Measurements from ENCODE around the gene PRCC.

Gene PRCC

DNA sequence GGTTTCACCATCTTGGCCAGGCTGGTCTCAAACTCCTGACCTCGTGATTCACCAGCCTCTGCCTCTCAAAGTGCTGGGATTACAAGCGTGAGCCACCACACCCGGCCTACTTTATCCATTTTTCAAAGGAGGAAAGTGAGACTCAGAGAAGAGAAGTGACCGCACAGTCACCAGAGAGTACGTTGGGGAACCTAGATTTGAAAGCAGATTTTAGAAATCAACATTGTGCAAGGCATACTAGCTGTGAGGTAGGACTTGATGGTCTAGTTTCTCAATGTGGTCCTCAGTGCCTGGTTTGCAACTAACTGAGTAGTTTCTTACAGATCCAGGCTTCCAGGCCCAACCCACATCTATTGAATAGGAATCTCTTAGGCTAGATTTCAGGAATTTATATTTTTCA is 1.7 kb upstream of the PRCC start:
- DNase-seq: no peak

- no peak for DNase-seq
These were observed 836 bp upstream of the PRCC start for GRCh38 chr1:156766298-156767100.

DNA sequence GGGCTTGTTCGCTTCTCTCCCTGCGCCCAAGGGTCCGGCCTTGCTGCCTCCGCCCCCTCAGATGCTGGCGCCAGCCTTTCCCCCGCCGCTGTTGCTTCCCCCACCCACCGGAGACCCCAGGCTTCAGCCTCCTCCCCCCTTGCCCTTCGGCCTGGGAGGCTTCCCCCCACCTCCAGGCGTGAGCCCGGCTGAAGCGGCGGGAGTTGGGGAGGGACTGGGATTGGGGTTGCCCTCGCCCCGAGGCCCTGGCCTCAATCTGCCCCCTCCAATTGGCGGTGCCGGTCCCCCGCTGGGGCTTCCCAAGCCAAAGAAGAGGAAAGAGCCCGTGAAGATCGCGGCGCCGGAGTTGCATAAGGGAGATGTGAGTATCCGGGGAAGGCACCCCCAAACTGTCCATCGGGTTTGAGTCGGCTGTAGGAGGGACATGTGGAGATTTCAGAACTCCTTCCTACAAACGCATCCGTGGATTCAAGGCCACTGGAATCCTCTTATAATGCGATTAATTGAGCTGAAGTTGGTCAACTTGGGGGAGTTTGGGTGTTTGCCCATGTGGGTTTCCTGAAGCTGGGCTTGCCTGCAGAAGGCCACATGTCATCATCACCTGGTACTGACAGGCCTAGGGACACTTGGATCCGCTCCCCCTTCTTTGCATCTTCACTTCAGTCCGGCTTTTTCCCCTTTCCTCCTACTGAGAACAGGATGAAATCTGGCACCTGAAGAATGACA is 707 bp downstream of the PRCC start:
- DNase-seq: no peak

DNA sequence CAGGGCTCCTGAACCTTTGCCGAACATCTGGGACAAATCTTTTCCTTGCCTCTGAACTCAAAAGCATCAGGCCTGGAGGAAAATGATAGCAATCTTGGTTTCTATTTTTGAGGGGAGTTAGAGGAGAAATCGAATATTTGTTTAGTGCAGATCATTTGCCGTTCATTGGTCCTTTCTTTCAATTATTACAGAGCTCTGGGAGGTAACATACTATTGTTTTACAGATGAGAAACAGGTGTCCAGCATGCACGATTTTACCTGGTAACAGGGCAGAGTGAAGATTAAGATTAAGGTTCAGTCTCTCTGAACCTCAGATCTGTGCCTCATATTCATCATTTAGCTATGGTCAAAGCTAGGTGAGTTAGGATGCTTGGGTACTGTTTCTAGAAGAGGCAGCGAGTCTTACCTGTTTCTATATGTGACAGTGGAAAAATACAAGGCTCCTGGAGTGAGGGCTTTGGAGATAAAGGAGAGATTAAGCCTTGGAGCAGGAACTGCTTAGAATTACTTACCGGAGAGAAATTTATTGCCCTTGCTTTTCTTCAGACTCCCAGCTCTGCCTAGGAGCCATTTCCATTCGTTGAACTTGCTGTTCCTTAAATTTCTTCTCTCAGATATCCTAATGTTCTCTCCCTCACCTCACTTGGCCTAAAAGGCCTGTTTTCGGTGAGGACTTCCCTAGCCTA is 1.4 kb downstream of the PRCC start:
- no peak for DNase-seq

DNA sequence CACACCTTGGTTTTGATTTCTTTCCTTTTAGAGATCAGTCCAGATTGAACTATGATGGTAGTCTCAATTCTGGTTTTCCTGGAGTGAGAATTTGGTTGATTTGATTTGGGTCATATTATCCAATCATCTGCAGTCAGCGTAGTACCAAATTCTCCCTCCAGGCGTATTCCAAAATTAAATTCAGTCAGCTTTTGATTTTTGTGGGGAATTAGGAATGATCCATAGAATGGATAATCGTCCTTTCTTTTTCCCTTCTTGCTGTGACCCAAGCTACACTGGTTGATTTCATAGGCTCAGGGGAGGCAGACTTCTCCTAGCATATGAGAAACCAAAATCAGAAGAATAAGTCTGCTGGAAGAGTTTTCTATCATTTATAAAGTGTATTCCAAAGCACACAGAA is 4.9 kb downstream of the PRCC start:
- DNase-seq: no peak

GRCh38 chr1:156772728-156773497 is 5.6 kb downstream of the PRCC start:
- DNase-seq: no peak

GRCh38 chr1:156773607-156774006 is 6.3 kb downstream of the PRCC start:
- DNase-seq: no peak

- peak; percentile 28 to 42 for DNase-seq
These were observed 8.5 kb downstream of the PRCC start for GRCh38 chr1:156775799-156776198.

- DNase-seq: no peak
These were observed 9.6 kb downstream of the PRCC start for GRCh38 chr1:156776942-156777341.

DNA sequence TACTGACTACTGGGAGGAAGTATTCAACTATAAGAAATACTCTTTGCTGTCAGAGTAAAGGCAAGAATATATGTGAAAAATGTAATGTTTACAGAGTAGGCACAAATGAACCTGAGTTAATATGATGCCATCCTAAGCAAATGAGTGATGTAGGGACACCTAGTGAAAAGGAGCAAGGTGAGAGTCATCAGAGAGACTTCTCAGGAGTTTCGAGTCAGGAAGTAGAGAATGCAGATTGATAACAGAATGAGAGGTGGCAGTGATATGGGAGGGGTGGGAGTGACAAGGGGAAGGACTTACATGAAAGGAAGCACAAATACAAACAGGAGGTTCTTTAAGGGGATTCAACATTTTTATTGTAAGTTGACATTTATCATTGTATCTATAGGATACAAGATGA is 10.2 kb downstream of the PRCC start:
- no peak for DNase-seq

DNA sequence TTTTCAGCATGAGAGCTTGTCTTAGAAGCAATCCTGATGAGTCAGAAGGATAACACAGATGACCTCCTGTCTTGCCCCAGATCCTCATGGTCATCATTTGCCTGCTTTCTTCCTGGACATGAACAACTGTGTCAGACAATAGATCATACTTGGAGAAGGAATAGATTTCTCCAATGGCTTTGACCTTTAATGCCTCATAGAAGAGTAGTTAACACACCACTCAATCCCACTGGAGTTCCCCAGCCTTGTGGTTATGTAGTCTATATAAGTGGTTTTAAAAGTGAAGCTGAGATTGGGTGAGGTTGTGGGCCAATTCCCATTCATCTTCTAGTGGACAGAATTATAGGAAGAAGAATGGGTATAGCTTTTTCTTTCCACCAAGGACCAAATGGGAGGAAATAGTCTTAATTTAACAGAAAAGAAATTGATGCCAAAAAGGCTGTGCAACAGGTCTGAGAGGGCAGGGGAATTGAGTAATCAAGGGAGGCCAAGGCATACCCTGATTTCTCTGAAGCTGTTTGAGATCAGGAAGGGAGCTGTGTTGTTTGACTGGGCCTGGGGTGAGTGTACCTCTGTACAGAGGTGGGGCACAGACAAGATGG is 14.4 kb downstream of the PRCC start:
- DNase-seq: no peak

DNA sequence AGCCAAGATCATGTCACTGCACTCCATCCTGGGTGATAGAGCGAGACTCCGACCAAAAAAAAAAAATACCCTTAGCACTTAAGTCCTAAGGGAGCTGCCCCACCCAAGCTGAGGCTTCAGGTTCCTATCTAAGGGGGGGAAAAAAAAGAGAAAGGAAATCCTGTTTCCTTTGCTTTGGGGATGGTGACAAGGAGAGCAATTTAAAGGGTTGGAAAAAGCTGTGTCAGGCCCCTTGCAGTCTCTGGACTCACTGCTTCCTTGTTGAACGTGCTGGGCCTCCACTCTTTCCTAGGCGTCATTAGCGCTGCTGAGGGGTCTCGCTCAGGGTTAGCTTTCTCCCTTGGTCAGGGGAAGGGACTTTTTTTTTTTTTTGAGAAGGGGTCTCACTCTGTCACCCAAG is 18.1 kb downstream of the PRCC start:
- DNase-seq: no peak

- DNase-seq: no peak
These were observed 19.3 kb downstream of the PRCC start for GRCh38 chr1:156786640-156787039.

DNA sequence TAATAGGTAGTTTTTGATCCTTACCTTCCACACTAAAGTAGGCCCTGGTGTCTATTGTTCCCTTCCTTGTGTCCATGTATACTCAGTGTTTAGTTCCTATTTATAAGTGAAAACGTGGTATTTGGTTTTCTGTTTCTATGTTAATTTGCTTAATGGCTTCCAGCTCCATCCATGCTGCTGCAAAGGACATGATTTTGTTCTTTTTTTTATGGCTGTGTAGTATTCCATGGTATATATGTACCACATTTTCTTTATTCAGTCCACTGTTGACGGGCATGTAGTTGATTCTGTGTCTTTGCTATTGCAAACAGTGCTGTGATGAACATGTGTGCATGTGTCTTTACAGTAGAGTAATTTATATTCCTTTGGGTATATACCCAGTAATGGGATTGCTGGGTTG is 20.8 kb downstream of the PRCC start:
- no peak for DNase-seq

DNA sequence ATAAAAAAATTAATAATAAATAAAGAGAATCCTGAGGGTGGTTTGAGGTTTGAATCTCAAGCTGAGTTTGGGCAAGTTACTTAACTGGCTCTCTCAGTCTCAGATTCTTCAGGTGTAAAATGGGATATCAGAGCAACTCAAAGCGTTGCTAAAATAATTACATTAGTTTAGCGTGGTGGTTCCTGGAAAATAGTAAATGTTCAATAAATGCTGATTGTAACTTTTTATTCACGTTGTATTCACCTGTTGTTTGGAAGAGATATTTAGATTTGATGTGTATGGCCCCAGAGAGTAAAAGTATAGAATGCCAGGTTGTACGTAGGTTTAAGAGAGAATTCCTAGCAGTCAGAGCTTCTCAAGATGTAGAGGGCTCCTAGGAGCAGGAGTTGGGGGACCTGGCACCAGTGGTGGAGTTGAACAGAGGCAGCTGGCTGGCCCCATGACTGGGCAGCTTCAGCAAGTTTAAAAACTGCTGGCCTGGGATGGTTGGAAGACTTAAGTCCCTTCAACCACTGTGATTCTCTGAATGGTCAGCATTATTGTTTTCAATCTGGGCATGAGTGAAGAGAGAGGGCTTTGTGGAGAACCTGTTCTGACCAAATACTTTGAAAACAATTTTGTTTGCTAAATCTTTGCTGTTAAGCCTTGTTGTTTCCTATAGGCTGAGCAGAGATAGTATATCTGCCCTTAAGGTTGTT is 22.4 kb downstream of the PRCC start:
- no peak for DNase-seq

DNA sequence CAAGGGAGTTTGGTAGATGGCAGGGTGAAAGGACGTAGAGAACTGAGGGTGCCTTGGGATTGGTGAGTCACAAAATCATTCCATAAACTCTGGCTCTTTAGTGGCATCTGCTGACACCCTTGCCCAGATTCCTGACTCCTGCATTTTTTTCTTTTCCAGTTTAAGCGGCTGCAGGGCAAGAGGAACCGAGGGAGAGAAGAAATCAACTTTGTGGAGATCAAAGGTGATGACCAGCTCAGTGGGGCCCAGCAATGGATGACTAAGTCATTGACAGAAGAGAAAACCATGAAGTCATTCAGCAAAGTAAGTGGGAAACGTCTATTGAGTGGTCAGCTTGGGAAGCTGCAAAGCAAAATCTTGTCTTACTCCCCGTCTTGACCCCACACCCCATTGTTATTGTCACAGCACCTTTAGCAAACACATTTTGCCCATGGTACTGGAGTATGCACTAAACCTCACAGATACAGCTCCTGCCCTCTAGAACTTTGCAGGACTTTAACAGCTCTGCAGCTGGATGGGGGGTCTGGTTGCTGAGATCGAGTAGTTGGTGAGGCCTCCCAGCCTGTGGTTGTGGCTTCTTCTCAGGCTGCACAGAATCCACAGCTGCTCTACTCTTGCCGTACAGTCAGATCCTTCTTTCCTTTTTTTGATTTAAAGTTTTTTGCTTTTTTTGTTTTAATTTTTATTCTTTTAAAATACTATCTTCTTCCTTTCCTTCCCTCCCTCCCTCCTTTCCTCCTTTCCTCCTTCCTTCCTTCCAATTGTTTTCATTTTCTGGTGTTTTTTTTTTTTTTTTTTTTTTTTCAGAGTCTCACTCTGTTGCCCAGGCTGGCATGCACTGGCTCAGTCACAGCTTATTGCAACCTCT is 27.4 kb downstream of the PRCC start:
- no peak for DNase-seq

GRCh38 chr1:156795374-156795733 is 28.0 kb downstream of the PRCC start:
- DNase-seq: no peak

- DNase-seq: no peak
These were observed 28.5 kb downstream of the PRCC start for GRCh38 chr1:156795787-156796186.

DNA sequence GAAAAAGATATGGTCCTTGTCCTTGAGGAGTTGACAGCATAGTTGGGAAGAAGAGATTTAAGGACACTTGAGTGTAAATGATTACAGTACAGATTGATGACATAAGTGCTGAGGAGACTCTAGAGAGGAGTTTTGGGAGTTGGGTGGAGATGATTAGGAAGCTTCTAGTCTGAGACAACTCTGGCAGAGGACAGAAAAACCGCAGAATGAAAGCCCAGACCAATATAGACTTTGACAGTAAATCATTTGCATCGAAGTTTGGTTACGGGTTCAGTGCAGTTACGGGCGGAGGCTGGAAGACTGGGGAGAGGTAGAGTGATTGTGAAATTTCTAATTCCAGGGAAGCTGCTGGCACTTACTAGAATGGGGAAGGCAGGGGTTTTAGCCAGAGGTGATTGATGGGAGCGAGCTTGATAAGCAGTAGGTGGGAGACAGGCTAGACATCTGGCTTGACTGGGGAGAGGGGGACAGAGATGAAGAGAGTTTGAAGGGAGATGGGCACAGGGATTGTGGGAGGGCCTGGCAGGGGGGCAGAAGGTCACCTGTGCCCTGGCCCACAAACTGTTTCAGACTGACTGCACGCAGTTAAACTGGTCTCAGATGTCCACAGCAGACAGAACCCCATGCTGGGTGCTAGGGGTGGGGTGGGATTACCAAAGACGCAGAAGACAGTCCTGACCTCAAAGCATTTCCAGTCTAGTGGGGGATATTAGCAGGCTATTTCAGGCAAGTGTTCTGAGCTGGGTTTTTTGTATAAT is 29.2 kb downstream of the PRCC start:
- DNase-seq: no peak

- DNase-seq: peak; percentile 64 to 68
These were observed 30.0 kb downstream of the PRCC start for GRCh38 chr1:156797212-156797871.
